ENCODE data around the gene SDR9C7.
"Not testable (repeated sequence)": the region's sequence is repeated elsewhere in the genome, so short reads cannot be mapped to it uniquely, and the experiment has no call there.

SDR9C7 gene

DNA sequence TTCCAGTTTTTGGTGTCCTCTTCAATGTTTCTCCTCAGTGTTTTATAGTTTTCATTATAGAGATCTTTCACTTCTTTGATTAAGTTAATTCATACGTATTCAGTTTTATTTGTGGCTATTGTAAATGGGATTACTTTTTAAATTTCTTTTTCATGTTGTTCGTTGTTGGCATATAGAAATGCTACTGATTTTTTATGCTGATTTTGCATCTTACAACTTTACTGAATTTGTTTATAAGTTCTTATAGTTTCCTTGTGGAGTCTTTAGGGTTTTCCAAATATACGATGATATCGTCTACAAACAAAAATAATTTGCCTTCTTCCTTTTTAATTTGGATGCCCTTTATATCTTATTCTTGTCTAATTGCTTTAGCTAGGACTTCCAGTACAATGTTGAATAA, 9.7 kb upstream of the SDR9C7 start:
- POLR2A ChIA-PET: no interaction called here
- DNase-seq (ENCODE audit: extremely low spot score): no peak
- CTCF ChIA-PET: no interaction called here
- no peak for TF ChIP-seq SP1 (IDR thresholded peaks at IDR 0.05)

DNA sequence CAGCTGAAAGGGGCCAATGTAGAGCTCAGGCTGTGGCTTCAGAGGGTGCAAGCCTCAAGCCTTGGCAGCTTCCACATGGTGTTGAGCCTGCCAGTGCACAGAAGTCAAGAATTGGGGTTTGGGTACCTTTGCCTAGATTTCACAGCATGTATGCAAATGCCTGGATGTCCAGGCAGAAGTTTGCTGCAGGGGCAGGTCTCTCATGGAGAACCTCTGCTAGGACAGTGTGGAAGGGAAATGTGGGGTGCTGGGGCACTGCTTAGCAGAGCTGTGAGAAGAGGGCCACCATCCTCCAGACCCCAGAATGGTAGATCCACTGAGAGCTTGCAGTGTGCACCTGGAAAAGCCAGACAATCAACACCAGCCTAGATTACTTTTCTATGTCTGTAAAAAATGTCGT, 9.2 kb upstream of the SDR9C7 start:
- POLR2A ChIA-PET; DNase-seq (ENCODE audit: extremely low spot score); CTCF ChIA-PET: not testable (repeated sequence)

DNA sequence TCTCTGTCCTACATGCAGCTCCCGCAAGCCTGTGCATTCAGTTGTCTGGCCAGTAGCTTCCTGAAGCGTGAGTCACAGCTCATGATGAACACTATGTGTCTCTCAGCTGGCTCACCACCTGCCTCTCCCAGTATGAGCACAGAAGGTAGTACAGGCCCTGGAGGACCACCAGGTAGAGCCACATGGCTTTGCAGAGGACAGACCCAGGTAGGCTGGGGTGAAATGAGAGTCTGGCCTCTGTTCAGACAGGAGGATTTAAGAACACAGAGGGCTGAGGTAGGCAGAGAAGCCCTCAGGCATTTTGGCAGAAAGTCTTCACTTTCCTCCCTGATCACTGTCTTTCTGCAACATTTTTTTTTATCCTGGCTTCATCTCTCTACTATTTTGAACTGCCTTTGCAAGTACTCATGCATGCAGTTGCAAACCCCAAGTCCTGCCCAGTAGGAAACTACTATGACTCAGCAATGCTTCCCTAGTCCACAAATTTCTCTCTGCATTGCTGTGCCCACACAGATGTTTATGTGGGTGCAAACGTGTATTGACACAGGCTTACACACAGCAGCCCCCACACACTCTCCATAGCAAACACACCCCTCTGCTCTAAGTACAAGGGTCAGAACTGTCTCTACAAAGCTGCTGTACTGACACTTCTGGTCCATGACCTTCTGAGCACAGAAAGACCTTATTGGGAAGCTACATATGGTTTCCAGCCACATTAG, 7.2 kb upstream of the SDR9C7 start:
- no peak for DNase-seq (ENCODE audit: extremely low spot score)
- ChIA-PET POLR2A (no interaction called here), CTCF (no interaction called here)
- TF ChIP-seq LEF1 (IDR thresholded peaks at IDR 0.05; ENCODE audit: borderline replicate concordance) (no peak), ZNF384 (IDR thresholded peaks at IDR 0.05) (no peak), FOXK2 (IDR thresholded peaks at IDR 0.05) (no peak), FOXA1 (IDR thresholded peaks at IDR 0.05) (no peak), CTBP1 (IDR thresholded peaks at IDR 0.05; ENCODE audit: borderline replicate concordance) (no peak), NFRKB (IDR thresholded peaks at IDR 0.05) (no peak), SUZ12 (IDR thresholded peaks at IDR 0.05) (no peak), L3MBTL2 (conservative IDR thresholded peaks at IDR 0.05) (no peak), TARDBP (IDR thresholded peaks at IDR 0.05) (no peak), FOXM1 (IDR thresholded peaks at IDR 0.05; ENCODE audit: borderline replicate concordance) (no peak), HDGF (IDR thresholded peaks at IDR 0.05; ENCODE audit: borderline replicate concordance) (no peak), SP1 (IDR thresholded peaks at IDR 0.05) (no peak), ARNT (IDR thresholded peaks at IDR 0.05) (no peak), ELF4 (IDR thresholded peaks at IDR 0.05) (no peak), BHLHE40 (IDR thresholded peaks at IDR 0.05; ENCODE audit: borderline replicate concordance) (no peak)
- TF ChIP-seq, protein P1, sequence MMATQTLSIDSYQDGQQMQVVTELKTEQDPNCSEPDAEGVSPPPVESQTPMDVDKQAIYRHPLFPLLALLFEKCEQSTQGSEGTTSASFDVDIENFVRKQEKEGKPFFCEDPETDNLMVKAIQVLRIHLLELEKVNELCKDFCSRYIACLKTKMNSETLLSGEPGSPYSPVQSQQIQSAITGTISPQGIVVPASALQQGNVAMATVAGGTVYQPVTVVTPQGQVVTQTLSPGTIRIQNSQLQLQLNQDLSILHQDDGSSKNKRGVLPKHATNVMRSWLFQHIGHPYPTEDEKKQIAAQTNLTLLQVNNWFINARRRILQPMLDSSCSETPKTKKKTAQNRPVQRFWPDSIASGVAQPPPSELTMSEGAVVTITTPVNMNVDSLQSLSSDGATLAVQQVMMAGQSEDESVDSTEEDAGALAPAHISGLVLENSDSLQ (IDR thresholded peaks at IDR 0.05): no peak

DNA sequence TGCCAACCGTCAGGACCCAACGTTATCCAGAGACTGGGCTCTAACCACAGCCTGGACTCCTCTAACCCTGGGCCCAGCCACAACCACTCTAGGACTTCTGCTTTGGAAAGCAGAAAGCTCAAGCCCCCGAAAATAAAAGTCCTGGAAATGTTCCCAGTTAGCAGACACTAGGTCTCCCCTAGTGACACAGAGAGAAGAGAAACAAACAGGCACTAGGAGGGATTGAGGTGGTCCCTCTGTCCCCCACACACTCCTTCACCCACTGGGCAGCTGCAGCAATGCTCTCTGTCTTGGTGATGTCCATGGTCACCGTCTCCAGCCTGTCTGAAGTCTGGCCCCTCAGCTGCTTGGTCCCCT, 6.7 kb upstream of the SDR9C7 start:
- DNase-seq (ENCODE audit: extremely low spot score); POLR2A ChIA-PET; CTCF ChIA-PET: not testable (repeated sequence)

DNA sequence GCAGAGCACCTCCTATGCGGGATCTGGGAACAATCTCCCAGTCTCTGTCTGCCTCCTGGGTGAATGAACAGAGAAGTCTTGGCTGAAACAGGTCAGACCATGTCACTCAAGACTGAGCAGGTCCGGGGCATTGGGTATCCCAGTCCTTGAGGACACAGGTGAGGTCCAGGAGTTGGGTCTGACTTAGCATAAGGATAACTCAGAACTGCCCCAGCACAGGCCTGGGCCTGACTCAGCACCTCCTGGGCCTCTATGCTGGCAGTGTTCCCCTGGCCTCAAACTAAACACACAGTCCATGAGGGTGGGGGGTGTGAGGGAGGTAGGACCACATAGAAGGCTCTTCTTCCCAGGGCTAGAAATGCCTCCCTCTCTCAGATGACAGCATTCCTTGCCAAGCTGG, 1.5 kb upstream of the SDR9C7 start:
- TF ChIP-seq BHLHE40 (IDR thresholded peaks at IDR 0.05; ENCODE audit: borderline replicate concordance): no peak
- no peak for TF ChIP-seq LEF1 (IDR thresholded peaks at IDR 0.05; ENCODE audit: borderline replicate concordance)
- no peak for TF ChIP-seq CTBP1 (IDR thresholded peaks at IDR 0.05; ENCODE audit: borderline replicate concordance)
- no peak for TF ChIP-seq L3MBTL2 (conservative IDR thresholded peaks at IDR 0.05)
- TF ChIP-seq ARNT (IDR thresholded peaks at IDR 0.05): no peak
- no peak for TF ChIP-seq NFRKB (IDR thresholded peaks at IDR 0.05)
- TF ChIP-seq ELF4 (IDR thresholded peaks at IDR 0.05): no peak
- TF ChIP-seq FOXK2 (IDR thresholded peaks at IDR 0.05): no peak
- no peak for TF ChIP-seq SUZ12 (IDR thresholded peaks at IDR 0.05)
- no peak for TF ChIP-seq ZNF384 (IDR thresholded peaks at IDR 0.05)
- TF ChIP-seq FOXM1 (IDR thresholded peaks at IDR 0.05; ENCODE audit: borderline replicate concordance): no peak
- no peak for TF ChIP-seq TARDBP (IDR thresholded peaks at IDR 0.05)
- TF ChIP-seq FOXA1 (IDR thresholded peaks at IDR 0.05): no peak
- no peak for TF ChIP-seq SP1 (IDR thresholded peaks at IDR 0.05)
- TF ChIP-seq HDGF (IDR thresholded peaks at IDR 0.05; ENCODE audit: borderline replicate concordance): no peak
- TF ChIP-seq, protein P1 (IDR thresholded peaks at IDR 0.05): no peak
- ChIA-PET CTCF (no interaction called here), POLR2A (no interaction called here)
- no peak for DNase-seq (ENCODE audit: extremely low spot score)

DNA sequence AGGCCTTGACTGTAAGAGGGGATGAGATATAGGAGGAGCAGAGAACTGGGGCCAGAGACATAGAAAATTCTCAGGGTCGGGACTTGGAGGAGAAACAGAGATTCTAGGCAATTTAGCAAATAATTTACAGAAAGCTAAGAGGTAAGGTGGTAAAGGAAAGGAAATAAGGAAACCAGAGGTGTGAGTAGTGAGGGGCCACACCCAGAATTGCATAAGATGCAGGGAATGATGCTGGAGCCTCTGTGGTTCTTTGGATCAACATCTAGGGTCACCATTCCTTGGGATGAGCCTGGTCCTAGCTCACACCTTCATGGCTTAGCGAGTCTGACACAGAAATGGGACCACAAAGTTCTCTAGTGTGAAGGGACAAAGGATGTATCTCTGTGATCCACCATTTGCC, 949 bp upstream of the SDR9C7 start:
- CTCF ChIA-PET: no interaction called here
- POLR2A ChIA-PET: no interaction called here
- TF ChIP-seq CTBP1 (IDR thresholded peaks at IDR 0.05; ENCODE audit: borderline replicate concordance): no peak
- TF ChIP-seq BHLHE40 (IDR thresholded peaks at IDR 0.05; ENCODE audit: borderline replicate concordance): no peak
- DNase-seq (ENCODE audit: extremely low spot score): no peak

DNA sequence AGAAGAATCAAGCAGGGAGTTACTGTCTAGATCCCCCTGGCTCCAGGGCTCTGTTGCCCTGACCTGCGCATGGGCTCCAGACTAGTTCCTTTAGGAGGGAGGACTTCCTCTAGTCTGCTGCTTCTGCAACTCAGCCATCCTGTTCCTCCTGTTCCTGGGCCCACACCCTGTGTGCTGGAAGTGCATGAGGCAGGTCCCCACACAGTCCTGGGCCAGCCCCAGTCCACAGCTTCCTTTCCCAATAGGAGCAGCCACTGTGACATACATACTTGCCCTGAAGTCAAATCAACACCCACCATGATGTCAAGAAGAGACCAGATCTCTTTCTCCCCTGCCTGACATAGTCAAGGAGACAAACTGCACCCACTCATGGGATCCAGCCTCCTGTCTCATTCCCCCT, 1.3 kb downstream of the SDR9C7 start:
- DNase-seq (ENCODE audit: extremely low spot score): no peak
- ChIA-PET POLR2A (no interaction called here), CTCF (no interaction called here)
- no peak for TF ChIP-seq SP1 (IDR thresholded peaks at IDR 0.05)
- TF ChIP-seq ZNF384 (IDR thresholded peaks at IDR 0.05): no peak
- TF ChIP-seq FOXA1 (IDR thresholded peaks at IDR 0.05): no peak
- TF ChIP-seq SUZ12 (IDR thresholded peaks at IDR 0.05): no peak
- no peak for TF ChIP-seq TARDBP (IDR thresholded peaks at IDR 0.05)
- TF ChIP-seq, protein P1 (IDR thresholded peaks at IDR 0.05): no peak
- no peak for TF ChIP-seq FOXM1 (IDR thresholded peaks at IDR 0.05; ENCODE audit: borderline replicate concordance)
- TF ChIP-seq BHLHE40 (IDR thresholded peaks at IDR 0.05; ENCODE audit: borderline replicate concordance): no peak
- no peak for TF ChIP-seq L3MBTL2 (conservative IDR thresholded peaks at IDR 0.05)
- no peak for TF ChIP-seq HDGF (IDR thresholded peaks at IDR 0.05; ENCODE audit: borderline replicate concordance)
- no peak for TF ChIP-seq CTBP1 (IDR thresholded peaks at IDR 0.05; ENCODE audit: borderline replicate concordance)
- TF ChIP-seq ARNT (IDR thresholded peaks at IDR 0.05): no peak
- TF ChIP-seq FOXK2 (IDR thresholded peaks at IDR 0.05): no peak
- TF ChIP-seq NFRKB (IDR thresholded peaks at IDR 0.05): no peak
- TF ChIP-seq LEF1 (IDR thresholded peaks at IDR 0.05; ENCODE audit: borderline replicate concordance): no peak
- no peak for TF ChIP-seq ELF4 (IDR thresholded peaks at IDR 0.05)

Measured in HEK293T (cell line).